ENCODE data around the gene ZNF74.

ZNF74 gene

DNA sequence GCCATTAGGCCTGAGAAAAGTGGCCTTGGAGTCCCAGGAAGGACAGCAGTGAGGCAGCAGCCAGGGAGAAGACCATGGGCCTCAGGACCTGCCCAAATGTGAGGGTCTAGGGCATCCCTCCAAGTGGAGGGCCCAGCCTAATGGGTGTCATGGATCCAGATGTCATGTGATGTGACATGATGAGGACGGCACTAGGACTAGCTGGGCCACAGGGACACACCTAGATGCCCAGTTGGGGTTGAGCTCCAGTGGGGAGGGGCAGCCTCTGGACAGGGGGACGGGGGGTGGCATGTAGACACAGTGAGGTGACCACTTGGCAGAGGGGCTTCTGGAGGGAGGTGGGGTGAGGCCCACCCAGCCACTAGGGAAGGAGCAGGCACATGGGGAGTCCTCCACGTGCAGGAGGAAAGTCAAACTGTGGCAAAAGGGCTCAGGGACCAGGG lies 38.3 kb downstream of the ZNF74 start:
- DNase-seq (ENCODE audit: low spot score), result no peak

DNA sequence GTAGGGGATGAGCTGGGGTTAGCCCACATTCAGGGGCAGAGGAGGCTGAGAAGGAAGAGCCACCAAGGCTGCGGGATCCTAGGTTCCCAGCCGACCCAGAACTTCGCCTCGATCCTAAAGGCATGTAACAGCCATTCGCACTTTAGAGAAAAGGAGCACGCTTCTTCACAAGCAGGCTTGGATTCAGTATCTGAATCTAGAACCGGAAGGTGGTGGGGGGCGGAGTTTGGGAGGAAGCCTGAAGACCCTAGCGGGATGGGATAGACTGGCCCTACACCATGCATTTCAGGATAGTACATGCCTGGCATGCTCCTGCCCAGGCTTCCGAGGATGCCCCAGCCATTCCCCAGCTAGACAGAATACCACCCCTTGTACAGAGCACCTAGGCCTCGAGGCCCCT lies 39.2 kb downstream of the ZNF74 start:
- no peak for DNase-seq (ENCODE audit: low spot score)

DNA sequence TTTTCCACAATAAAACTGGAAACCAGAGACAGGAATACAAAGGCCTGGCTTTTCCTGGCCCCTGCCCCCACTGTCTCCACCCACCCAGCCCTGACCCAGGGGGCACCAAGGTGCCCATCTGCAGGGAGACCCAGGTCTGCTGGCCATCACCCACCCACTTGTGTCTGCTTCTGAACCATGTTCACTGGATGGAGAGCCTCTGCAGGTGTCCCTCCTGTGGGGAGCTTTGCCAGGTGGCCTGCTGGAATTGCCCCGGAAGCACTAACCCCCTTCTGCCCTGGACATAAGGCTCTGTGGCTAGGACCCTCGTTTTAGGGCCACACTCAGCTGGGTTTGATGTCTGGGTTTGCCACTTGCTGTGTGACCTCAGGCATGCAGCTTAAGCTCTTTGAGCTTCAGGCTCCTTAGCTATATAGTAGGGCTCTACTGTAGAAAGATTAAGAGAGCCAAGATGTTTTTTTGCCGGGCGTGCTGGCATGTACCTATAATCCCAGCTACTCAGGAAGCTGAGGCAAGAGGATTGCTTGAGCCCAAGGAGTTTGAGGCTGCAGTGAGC lies 39.8 kb downstream of the ZNF74 start:
- no peak for DNase-seq (ENCODE audit: low spot score)

DNA sequence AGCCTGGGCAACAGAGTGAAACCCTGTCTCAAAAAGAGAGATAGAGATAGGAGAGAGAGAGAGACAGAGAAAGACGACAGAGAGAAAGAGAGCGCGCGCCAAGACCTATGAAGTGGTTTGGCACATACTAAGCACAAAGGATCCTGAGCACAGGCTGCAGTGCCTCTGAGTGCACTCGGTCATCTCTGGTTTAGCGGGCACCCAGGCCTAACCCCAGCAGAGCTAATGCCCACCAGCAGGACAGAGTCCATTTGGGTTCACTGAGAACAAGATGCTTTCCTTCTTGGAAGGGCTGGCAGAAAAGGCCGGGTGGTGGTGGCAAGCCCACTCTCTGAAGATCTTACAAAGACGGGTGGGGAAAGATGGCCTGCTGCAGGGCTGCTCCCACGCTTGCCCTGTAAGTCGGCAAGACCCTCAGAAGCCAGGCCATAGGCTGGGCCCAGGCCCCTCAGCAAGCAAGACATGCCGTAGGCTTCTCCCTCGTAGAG lies 40.4 kb downstream of the ZNF74 start:
- DNase-seq (ENCODE audit: low spot score), result no peak

DNA sequence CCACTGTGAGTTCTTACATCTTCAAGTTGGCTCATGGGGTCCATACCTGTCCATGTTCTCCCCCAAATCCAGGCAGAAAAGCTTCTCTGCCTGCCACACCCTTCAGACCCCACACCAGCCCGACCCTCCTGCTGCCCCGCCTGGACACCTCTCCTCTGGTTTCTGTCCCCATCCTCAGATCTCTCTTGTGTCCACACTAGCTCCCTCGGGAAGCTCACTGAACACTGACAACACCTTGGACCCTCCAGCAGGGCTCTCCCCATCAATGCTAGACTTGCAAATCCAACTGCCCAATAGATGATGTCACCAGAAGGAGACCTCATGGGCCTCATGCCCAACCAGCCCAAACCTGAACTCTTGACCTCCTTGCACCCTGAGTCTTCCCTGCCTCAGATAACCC lies 40.8 kb downstream of the ZNF74 start:
- no peak for DNase-seq (ENCODE audit: low spot score)

DNA sequence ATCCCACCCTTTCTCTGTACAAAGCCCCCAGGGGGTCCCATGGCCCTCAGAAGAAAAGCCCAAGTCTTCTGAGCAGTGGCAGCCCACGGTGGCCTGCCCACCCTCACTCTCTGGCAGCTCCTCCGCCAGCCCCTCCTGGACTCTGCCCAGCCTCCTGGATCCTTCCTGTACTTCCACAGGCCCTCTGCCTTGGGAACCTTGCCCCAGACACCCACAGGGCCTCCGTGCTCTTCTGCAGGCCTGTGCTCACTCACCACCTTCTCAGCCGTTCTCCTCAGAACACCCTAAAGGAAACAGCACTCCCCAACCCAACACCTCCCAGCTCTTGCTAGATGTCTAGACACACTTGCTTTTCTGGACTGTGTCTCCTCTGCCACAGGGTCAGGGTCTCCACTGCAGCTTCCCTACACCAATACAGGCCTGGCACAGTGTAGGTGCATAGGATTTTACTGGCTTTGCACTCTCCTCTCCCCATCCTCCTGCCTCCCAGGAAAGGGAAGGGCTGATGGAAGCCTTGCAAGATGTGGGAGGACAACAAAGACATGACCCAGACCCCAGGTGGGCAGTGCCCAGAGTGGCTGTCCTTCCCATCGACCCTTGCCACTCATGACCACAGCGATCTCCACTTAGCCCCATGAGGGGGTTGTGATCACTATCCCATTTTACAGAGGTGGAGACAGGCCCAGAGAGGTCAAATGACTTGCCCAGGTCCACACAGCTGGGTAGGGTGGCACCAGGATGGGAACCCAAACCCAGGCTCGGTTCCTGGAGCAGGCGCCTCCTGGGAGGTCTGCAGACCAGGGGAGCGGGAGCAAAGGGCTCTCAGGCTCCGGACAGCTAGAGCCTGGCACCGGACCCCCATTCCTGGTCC lies 41.7 kb downstream of the ZNF74 start:
- no peak for DNase-seq (ENCODE audit: low spot score)

DNA sequence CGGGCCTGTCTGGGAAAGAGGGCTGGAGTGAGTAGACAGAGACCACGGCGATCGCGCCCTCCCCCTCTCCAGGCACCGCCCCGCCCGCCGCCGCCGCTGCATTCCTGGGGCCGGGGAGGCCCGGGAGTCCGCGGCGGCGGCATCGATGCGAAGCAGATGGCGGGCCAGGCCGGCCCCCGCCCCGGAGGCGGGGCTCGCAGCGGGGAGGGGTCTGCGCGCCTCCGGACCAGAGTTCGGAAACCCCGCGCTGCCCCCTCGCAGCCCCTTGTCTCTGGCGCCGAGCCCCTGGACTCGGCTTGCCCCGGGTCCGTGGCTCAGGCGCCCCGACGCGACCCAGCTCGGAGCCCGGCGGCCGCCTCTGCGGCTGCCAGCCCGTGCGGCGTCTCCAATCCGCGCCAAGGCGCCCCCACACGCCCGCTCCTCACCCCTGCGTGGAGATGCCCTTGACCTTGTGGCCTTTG lies 42.4 kb downstream of the ZNF74 start:
- DNase-seq (ENCODE audit: low spot score), result no peak

DNA sequence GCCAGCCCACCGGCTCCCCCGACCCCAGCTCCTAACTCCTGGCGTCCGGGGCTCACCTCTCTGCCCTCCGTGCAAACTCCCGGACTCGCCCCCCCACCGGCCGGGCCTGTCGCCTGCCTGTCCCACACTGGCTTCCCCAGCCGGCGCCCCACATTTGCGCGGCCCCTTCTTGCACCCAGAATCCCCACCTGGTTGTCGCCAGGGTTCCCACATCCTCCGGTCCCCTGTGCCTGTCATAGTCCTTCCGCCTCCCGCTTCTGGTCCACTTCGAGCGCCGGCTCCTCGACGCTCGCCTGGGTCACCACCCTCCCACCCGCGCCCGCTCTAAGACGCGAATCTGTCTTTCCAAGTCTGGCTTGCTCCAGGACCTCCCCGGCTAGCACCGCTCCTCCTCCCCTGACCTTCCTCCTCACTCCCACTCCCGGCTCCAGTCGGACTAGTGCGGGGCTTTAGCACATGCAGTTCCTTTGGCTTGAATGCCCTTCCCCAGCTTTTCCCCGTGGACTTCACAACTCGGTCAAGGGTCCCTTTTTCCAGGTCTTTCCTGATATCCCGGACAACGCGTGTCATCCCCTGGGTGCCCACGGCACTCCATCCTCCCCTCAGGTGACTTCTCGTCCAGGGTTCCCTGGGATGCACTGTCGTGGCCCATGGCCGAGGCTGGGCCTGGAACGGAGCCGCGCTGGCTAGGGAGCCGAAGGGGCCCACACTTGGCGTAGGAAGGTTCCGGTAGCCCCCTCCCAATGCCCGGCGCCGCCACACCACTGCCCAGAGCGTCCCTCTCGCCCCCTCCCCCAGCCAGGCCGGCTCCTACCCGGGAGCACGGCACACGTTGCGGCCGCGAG lies 43.0 kb downstream of the ZNF74 start:
- DNase-seq (ENCODE audit: low spot score), result no peak

DNA sequence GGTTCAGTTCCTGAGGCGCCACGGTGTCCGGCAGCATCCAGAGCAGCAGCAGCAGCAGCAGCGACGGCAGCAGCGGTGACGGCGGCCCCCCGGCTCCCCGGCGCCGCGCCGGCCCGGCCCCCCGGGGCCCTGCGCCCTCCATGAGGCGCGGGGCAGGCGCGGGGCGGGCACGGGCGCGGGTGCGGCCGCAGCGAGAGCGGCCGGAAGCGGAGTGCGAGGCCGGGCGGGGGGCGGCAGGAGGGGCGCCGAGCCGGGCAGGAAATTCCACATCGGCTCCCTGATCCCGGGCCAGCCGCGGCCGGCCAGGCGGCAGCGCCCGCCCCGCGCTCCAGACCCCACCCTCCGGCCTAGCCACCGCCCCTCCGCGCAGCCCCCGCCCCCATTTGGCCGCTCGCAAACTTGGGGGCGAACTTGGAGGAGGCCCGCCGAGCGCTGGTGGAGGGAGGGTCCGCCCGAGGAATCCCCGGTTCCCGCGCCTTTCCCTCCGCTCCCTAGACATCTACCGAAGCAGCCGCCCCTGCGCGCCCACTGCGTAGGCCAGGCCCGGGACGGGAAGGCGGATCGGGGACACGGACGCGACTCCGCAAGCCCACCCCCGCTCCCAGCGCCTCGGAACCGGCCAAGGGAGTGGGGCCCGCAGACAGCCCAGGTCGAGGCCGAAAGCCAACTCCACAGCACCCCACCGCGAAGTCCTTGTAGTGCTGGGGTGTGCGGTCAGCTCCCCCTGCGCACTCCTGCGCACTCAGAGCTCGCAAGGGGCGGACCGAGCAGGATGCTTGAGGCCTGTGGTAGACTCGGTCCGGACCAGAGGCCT lies 43.9 kb downstream of the ZNF74 start, which contains the start of gene SCARF2:
TSS of gene SCARF2 (minus strand) at position 213 of the 814 bp plus-strand sequence. CDS start at position 142, 71 bp downstream.
- DNase-seq (ENCODE audit: low spot score), result no peak

DNA sequence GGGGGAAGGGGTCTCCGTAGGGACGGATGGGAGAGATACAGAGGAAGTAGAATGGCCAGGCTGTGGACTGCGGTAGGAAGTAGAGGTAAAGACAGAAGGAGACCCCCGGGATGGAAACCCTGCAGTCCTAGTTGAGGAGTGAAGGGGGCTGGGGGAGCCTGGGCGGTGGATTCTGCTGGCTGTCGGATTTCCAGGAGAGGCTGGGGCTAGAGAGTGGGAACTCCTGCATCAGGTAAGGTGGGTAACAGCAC lies 44.4 kb downstream of the ZNF74 start:
- no peak for DNase-seq (ENCODE audit: low spot score)

DNA sequence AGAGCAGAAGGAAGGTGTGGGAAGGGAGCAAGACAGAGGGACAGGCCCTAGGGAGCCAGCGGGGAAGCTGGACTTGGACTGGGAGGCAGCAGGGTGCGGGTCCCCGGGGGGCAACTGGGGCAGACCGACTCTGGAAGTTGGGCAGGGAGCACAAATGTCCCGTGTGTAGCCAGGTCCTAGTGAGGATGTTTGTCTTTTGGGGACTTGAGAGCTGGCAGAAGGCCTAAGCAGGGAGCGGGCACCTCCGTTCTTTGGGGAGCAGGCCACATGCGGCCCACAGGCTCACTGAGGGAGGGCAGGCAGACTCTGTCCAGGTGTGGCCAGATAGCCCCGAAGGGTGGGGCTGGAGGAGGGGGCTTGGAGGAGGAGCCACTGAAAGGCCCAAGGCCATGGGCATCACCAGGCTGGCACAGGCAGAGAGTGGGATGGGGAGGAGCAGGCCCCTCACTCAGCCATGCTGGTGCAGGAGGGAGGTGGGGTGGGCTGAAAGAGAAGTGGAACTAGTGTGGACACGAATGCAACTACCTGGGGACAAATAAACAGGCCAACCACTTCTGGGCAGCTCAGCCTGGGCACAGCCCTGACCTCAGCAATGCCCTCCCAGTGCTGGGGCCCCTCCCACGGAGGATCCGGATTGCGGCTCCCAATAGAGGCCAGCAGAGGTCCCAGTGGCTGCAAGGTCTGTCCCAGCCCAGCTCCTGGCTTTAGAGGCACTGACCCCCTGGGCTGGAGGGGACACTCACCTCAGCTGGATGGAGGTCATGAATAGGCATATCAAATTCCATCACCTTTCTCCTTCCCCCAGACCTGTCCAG lies 44.9 kb downstream of the ZNF74 start:
- no peak for DNase-seq (ENCODE audit: low spot score)

DNA sequence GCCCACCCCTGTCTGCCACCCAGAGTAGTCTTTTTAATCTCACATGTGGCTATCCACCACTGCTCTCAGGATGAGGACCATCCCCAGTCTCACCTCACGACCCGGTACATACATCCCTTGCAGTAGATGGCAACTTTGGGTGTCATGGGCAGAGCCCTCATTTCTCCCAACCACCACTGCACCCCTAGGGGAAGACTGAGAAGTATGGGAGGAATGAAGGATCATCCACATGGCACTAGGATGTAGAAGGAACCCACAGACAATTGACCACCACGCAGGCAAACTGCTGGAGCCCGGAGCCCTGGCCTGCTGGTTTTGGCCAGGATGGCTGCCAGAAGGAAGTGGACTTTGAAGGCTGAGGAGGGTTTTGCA lies 45.6 kb downstream of the ZNF74 start:
- no peak for DNase-seq (ENCODE audit: low spot score)

DNA sequence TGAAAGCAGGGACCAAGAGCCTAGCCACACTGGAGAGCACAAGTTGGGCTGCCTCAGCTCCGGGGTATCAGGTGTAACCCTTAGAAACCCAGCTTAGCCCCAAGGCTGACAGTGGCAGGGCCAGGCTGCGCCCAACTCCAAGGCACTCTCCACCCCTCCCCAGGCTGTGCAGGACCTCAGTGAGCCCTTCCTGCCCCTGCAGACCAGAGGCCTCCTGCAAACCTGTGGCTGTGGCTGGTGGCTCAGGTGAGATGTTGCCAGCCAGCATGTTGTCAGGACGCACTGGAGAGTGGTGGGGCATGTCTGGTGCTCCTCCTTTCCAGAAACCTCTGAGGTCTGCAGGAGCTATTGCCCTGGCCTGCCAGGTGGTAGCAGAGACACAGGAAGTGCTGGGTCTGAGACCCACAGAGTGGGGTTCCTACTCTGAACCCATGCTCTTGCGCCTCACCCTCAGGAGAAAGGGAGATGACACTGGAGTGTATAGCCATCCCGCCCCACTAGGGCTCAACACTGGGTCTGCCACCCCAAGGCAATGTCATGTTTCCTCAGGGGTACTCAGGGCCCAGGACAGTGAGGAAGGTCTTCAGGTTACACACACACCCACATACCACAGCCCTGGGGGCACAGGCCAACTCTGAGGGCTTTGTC lies 46.1 kb downstream of the ZNF74 start:
- DNase-seq (ENCODE audit: low spot score), result no peak

DNA sequence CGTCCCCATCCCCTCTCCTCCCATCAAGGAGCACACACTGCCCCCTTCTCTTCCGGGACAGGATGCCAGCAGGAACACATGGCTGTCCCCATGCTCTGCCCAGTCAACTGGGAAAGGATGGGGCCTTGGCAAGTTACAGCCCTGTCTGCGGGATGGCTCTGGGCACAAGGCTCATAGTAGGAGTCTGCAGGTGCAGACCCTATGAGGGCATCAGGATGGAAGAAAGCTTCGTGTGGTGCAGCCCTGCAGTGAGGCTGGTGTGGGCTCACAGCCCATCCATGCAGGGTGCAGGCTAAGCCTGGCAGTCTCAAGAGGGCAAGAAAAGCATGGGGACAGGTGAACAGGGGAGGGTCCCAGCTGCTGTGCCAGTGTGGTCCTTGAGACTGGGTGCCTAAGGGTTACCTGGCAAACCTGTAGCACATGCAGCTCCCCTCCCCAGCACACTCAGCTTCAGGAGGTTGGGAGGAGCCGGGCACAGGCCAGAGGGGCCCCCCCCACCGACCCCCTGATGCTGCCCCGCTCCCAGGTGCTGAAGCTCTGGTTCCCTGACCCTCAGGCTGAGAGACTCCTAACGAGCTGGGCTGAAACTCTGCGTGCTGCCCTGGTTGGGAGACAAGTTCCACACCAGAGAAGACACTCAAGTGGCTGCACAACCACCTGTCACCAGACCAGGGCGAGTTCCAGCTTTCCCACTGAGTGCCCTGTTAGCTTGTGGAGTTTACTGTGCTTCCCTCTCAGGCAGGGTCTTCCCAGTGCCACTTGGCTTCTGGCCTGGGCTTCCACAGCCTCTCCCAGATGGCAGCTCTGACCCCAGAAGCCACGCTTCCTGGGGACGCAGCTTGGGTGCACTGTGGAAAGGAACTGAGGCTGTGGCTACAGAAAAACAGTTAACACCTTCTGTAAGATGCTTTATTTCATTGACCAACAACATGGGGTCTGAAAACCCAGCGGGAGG lies 47.0 kb downstream of the ZNF74 start:
- DNase-seq (ENCODE audit: low spot score), result no peak

DNA sequence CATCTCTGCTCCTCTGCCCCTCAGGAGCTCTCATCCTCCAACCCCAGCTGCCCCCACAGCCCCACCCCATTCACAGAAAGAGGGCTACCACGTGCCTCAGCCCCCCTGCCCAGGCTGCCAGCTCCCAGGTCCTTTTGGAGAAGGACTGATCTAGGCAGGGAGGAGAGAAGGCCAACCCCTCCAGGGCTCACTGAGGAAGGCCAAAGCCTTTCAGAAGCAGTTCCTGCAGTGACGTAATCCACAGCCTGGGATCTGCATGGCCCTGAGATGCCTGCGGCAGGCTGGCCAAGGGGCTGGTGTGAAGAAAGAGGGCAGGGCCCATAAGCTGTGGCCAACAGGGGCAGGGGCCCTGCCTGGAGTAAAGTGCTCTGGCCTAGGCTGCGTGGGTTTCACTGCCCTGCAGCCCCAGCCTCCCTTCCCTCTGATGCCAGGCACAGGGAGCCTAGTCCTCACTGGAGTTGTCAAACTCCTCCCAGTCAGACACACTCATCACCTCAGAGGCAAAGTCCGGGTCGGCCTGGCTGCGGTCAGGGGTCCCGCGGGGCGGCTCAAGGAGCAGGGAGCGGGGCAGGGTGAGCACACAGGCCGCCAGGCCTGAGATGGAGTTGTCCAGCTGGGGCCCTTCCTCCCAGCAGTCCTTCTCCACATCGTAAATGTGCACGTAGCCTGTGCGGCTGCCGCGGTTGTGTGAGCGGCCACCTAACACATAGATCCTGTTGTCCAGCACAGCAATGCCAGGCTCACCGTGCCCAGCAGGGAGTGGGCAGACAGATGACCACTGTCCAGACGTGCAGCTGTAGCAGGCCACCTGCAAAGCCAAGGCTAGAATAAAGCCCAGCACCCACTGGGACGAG lies 47.9 kb downstream of the ZNF74 start:
- no peak for DNase-seq (ENCODE audit: low spot score)

DNA sequence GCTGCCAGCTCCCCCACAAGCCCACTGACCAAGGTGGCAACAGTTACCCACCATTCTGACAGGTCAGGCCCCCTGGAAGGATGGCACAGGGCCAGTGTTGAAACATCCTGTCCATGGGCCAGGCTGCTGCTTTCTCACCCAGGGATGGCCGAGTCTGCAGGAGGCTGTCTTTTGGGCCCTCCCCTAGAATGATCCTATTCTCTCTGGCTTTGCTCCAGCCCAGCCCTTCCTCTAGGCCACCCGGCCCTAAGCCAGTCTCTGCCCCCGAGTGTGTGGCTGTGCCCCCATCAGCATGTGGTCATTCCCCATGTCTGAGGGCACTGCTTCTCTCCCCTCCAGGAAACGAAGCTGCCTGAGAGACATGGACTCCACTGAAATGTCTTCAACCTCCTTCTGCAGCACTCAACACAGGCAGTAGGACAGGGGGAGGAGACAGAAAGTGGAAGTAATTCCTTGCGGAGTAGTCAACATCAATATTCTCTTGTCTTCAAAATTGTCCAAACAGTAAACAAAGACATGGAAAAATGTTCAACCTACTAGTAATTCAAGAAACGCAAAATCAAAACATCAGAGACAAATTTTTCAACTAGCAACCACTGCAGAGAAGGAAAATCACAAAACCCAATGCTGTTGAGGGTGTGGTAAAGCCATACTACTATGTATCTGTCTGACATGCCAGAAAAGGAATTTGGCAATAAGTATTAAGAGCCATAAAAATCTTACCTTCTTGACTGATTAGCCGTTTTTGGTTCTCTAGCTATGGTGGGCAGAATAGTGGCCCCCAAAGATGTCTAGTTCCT lies 48.7 kb downstream of the ZNF74 start:
- no peak for DNase-seq (ENCODE audit: low spot score)

DNA sequence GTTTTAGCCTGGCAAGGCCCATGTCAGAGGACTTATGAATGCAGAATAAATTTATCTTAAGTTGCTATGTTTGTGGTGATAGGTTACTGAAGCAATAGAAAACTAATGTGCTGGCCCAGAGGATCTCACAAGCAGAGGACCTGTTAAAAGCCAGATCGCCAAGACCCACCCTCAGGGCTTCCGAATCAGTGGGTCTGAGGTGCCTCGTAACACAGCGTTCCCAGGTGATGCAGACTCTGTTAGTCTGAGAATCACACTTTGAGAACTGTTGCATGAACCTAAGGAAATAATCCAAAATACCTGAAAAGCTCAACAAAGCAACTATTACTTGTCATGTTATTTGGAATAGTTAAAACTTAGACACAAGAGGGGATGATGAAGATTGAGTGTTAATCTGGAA lies 50.4 kb downstream of the ZNF74 start:
- no peak for DNase-seq (ENCODE audit: low spot score)
